GM12878 (cell line): ENCODE measurements around the gene KRT82. TPM values are rescaled to one million over a fixed set of nuclear protein-coding genes. Genes with fewer than 3 reads are reported as not detected.

Experiments used
- ATAC-seq: fragments of 200-7000 bp; cut with Tn5 transposase; 3 replicates; pipeline ENCODE4 v1.9.1; 2020; ENCODE audit warnings: mild to moderate bottlenecking, moderate library complexity
- BruUV-seq: library from RNA; stranded (reverse); fragments of 400-500 nt; replicated peaks from 2 replicates; lab custom pipeline; 2021; lab: Mats Ljungman, UMichigan
- CTCF ChIA-PET: fragments of 300-600 bp; sonication (Branson Sonifier 250); formaldehyde crosslinking; extraction: SDS; loops from one replicate; lab custom pipeline; 2021; ENCODE audit warnings: inconsistent platforms; lab: Yijun Ruan, JAX
- POLR2A ChIA-PET: fragments of 350-600 bp; formaldehyde crosslinking; extraction: SDS; loops from one replicate; lab custom pipeline; 2021; ENCODE audit warnings: inconsistent platforms; lab: Charles Lee
- RAD21 ChIA-PET: fragments of 300-600 bp; sonication (Branson Sonifier 250); formaldehyde crosslinking; loops from one replicate; lab custom pipeline; 2023; ENCODE audit warnings: antibody characterized with exemption; ENCODE audit not compliant: unreplicated experiment; lab: Charles Lee
- SMC1A ChIA-PET: fragments of 300-600 bp; sonication (Branson Sonifier 250); formaldehyde crosslinking; loops from one replicate; lab custom pipeline; 2023; ENCODE audit not compliant: unreplicated experiment, uncharacterized antibody; lab: Charles Lee
- DNase-seq: peaks from one replicate; pipeline ENCODE4 v3.0.0-alpha.2; 2011; ENCODE audit warnings: low read depth, low spot score
- FAIRE-seq: peaks from 3 replicates; lab custom pipeline; 2011; peaks lifted over from hg19 to GRCh38; lab: Jason Lieb, UNC
- H2AFZ ChIP-seq: 2 replicates; pipeline ENCODE4 v1.6.0; 2011; ENCODE audit warnings: low read depth, low read length, control low read depth; ENCODE audit not compliant: control insufficient read depth
- H3K27ac ChIP-seq: 2 replicates; pipeline ENCODE4 v1.5.1; 2011; ENCODE audit warnings: control low read depth; ENCODE audit not compliant: control insufficient read depth, insufficient read depth
- H3K27me3 ChIP-seq, 2 experiments: replicated peaks in 1 of 2; 2 replicates each; pipeline versions ENCODE4 v1.6.0 to v1.6.1; 2011; ENCODE audit warnings: low read length in 1 of 2; ENCODE audit not compliant: control insufficient read depth in 2 of 2, insufficient read depth in 2 of 2
- H3K36me3 ChIP-seq, 2 experiments: 2 replicates each; pipeline ENCODE4 v1.5.1; 2011; ENCODE audit warnings: low read length in 1 of 2; ENCODE audit not compliant: control insufficient read depth in 2 of 2, insufficient read depth in 2 of 2
- H3K4me1 ChIP-seq: 2 replicates; pipeline ENCODE4 v1.6.1; 2011; ENCODE audit warnings: mild to moderate bottlenecking, low read length, moderate library complexity, mixed read lengths; ENCODE audit not compliant: control insufficient read depth, insufficient read depth
- H3K4me2 ChIP-seq: 2 replicates; pipeline ENCODE4 v1.6.0; 2011; ENCODE audit warnings: control low read depth; ENCODE audit not compliant: control insufficient read depth, insufficient read depth
- H3K4me3 ChIP-seq: fragments of 200-600 bp; sonication (generic); 2 replicates; pipeline ENCODE4 v1.5.1; 2016
- H3K79me2 ChIP-seq: 2 replicates; pipeline ENCODE4 v1.6.0; 2011; ENCODE audit warnings: low read length; ENCODE audit not compliant: control insufficient read depth, insufficient read depth
- H3K9ac ChIP-seq: 2 replicates; pipeline ENCODE4 v1.8.0; 2011; ENCODE audit warnings: low read length, control low read depth, mixed read lengths; ENCODE audit not compliant: control insufficient read depth, insufficient read depth
- H3K9me3 ChIP-seq: replicated peaks from 3 replicates; pipeline ENCODE4 v1.5.1; 2011; ENCODE audit warnings: mild to moderate bottlenecking, low read length; ENCODE audit not compliant: control insufficient read depth, insufficient read depth
- H4K20me1 ChIP-seq: 2 replicates; pipeline ENCODE4 v1.6.0; 2011; ENCODE audit not compliant: control insufficient read depth, insufficient read depth
- CBFB ChIP-seq: IDR thresholded peaks from 2 replicates; pipeline ENCODE4 v1.6.1; 2016; ENCODE audit warnings: antibody characterized with exemption, low read depth
- CREB1 ChIP-seq: IDR thresholded peaks from 2 replicates; pipeline ENCODE4 v1.6.1; 2012; ENCODE audit warnings: low read depth, mild to moderate bottlenecking, inconsistent platforms
- EGR1 ChIP-seq, 2 experiments: IDR thresholded peaks; 1 replicate in 1 of 2; 2 replicates in 1 of 2; pipeline ENCODE4 v1.6.1; 2011 to 2012; ENCODE audit warnings: low read depth in 2 of 2, low read length in 2 of 2, borderline replicate concordance in 1 of 2, mild to moderate bottlenecking in 1 of 2, moderate library complexity in 1 of 2
- HDAC6 ChIP-seq: fragments of 200-600 bp; sonication (generic); IDR thresholded peaks from one replicate; pipeline ENCODE4 v1.8.0; 2017; ENCODE audit warnings: antibody characterized with exemption; ENCODE audit not compliant: unreplicated experiment
- MTA3 ChIP-seq: IDR thresholded peaks from 2 replicates; pipeline ENCODE4 v1.6.1; 2012; ENCODE audit warnings: low read length, inconsistent platforms, borderline replicate concordance
- NFYA ChIP-seq: IDR thresholded peaks from 2 replicates; pipeline ENCODE4 v1.6.1; 2011; ENCODE audit warnings: low read depth, mild to moderate bottlenecking, low read length, improper control_type of control experiment, borderline replicate concordance
- RBBP5 ChIP-seq: fragments of 200-600 bp; sonication (generic); conservative IDR thresholded peaks from 2 replicates; pipeline ENCODE4 v1.6.1; 2016
- SMAD5 ChIP-seq: IDR thresholded peaks from 2 replicates; pipeline ENCODE4 v1.6.1; 2016; ENCODE audit warnings: antibody characterized with exemption, low read depth
- SP1 ChIP-seq: IDR thresholded peaks from one replicate; pipeline ENCODE4 v1.6.1; 2011; ENCODE audit warnings: low read depth, low read length
- STAT3 ChIP-seq: IDR thresholded peaks from 2 replicates; pipeline ENCODE4 v1.6.1; 2011; ENCODE audit warnings: low read depth, low read length, improper control_type of control experiment
- ZNF207 ChIP-seq: fragments of 450-650 bp; IDR thresholded peaks from 2 replicates; pipeline ENCODE4 v1.6.1; 2014; ENCODE audit warnings: antibody characterized with exemption, mild to moderate bottlenecking, borderline replicate concordance
- WGBS: methylation state at CpG from one replicate; pipeline ENCODE4 v1.1.6; 2016; ENCODE audit warnings: low lambda C conversion rate; ENCODE audit not compliant: insufficient replicate concordance, insufficient coverage; ENCODE audit errors: missing lambda C conversion rate; 5-methylcytosine and 5-hydroxymethylcytosine counted together
- in situ Hi-C: fragments of 300-500 bp; cut with MboI; formaldehyde crosslinking; loops from 9 replicates; pipeline ENCODE4 v1.14.3; 2018; ENCODE audit warnings: mixed read lengths
- intact Hi-C: fragments of 100-400 bp; cut with micrococcal nuclease; formaldehyde crosslinking; loops from one replicate; pipeline ENCODE4 v1.14.2; 2022; ENCODE audit not compliant: unreplicated experiment
- polyA plus RNA-seq, 11 experiments: library from polyadenylated mRNA; depleted of rRNA in 4 of 11; unstranded in 6 of 11; stranded (reverse) in 5 of 11; fragments of >200 nt; fragmentation: Nextera tagmentation in 4 of 11; fragmentation: Illumina TruSeq in 1 of 11; extraction: Ambion mirVana in 4 of 11; extraction: Trizol in 1 of 11; gene quantifications; 1 replicate in 1 of 11; 2 replicates in 10 of 11; pipeline versions ENCODE4 v1.2.1 to v1.2.3, GENCODE V29; 2011 to 2016; ENCODE audit warnings: inconsistent platforms in 2 of 11, missing spikeins in 2 of 11, low read depth in 1 of 11
- total RNA-seq, 4 experiments: library from RNA; depleted of rRNA in 3 of 4; stranded (reverse); fragments of >200 nt in 3 of 4; fragmentation: Illumina TruSeq in 1 of 4; extraction: Trizol in 1 of 4; gene quantifications; 2 replicates each; pipeline versions ENCODE4 v1.2.1 to v1.2.3, GENCODE V29; 2013 to 2021
- TF ChIP-seq, protein P1 (sequence below): IDR thresholded peaks from 2 replicates; pipeline ENCODE4 v1.6.1; 2011; ENCODE audit warnings: mild to moderate bottlenecking, low read depth, low read length, moderate library complexity; ENCODE audit not compliant: insufficient replicate concordance

The KRT82 gene
- total and polyA plus RNA-seq, 10 of the 15 experiments (the other 5 are each of a cell fraction or from before 2014, with no cell fraction given), result not detected

DNA sequence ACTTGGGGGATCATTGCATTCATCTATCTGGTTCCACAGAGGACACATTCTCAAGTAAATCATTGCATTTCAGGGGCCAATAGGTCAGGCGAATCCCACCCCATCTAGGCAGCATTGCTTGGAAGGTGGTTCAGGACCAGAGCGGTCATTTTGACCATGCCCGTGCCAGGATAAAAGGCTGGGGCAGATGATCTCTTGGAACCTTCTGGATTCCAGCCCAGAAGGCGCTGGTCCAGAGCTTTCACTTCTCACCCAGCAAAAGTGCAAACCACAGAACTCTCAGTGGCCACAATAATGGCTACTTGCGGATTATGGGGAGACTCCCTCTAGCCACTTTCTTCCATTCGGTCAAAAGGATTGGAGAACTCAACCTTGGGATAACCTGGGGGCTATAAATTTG, 38.3 kb downstream of the KRT82 start (continued):
- TF ChIP-seq, protein P1, sequence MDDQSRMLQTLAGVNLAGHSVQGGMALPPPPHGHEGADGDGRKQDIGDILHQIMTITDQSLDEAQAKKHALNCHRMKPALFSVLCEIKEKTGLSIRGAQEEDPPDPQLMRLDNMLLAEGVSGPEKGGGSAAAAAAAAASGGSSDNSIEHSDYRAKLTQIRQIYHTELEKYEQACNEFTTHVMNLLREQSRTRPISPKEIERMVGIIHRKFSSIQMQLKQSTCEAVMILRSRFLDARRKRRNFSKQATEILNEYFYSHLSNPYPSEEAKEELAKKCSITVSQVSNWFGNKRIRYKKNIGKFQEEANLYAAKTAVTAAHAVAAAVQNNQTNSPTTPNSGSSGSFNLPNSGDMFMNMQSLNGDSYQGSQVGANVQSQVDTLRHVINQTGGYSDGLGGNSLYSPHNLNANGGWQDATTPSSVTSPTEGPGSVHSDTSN, result no peak
- TF ChIP-seq CREB1 (no peak), NFYA (no peak), SP1 (no peak), EGR1 (IDR thresholded peaks at IDR 0.05; ENCODE audit: borderline replicate concordance in 1 of 2, low read depth in 2 of 2, low read length in 2 of 2) (no peak)

DNA sequence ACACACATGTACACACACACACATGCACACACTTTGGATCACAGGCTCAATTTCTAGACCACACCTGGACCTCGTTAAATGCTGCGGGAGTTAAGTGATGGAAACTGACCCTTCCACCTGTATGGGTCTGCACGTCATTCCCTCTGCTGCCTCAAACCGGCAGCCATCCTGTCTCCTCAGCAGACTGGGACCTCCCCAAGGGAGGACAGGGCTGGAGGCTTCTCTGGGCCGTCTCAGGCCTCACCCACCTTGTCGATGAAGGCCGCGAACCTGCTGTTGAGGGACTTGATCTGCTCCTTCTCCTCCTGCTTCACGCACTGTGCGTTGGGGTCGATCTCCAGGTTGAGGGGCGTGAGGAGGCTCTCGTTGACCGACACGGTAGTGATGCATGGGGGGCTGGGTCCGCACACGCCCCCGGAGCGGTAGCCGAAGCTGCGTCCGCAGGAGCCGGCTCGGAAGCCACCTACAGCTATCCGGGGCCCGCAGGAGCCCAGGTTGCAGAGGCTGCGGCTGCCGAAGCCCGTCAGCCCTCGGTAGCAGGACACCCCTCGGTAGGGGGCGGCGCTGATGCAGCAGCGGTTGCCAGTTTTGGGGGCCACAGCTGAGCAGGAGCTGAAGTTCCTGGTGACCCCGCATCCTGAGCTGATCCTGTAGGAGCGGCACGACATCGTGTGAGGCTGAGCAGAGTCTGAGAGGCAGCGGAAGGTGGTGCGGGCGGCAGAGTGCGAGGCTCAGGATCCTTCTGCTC, 39.2 kb downstream of the KRT82 start, which contains the start of gene KRT85:
TSS of gene KRT85 (minus strand) at position 744 of the 748 bp plus-strand sequence. CDS start at position 668, 76 bp downstream.
- H3K9me3 ChIP-seq, result no peaks in the 10 kb centered on the region
- no peak within 1 kb of the TSS for H2AFZ ChIP-seq
- ChIA-PET SMC1A (no interaction called here), POLR2A (no interaction called here), CTCF (no interaction called here), RAD21 (no interaction called here)
- 75% methylated on average over 35 of the region's 42 CpGs for WGBS
- no peak for FAIRE-seq
- intact Hi-C loops (no loop called here), in situ Hi-C loops (no loop called here)
- no peaks in the 10 kb centered on the region; the same call in 1 of the 2 replicates for H4K20me1 ChIP-seq
- H3K4me3 ChIP-seq, result no peak within 1 kb of the TSS
- no peaks in the 10 kb centered on the region for H3K79me2 ChIP-seq
- TF ChIP-seq ZNF207 (no peak), RBBP5 (no peak), HDAC6 (no peak), SMAD5 (no peak), CBFB (no peak), STAT3 (no peak), MTA3 (no peak)
- H3K9ac ChIP-seq, result no peak within 1 kb of the TSS
- peaks cover 2 to 4% of the 10 kb centered on the region in 2 experiments; a peak in 3 of 4 replicates for H3K27me3 ChIP-seq
- DNase-seq, result no peak
- no peaks in the 10 kb centered on the region for H3K36me3 ChIP-seq
- ATAC-seq, result no peak
- H3K4me2 ChIP-seq, result no peak within 1 kb of the TSS
- no peaks in the 10 kb centered on the region for H3K4me1 ChIP-seq
- no TSS peak for BruUV-seq
- no peak within 1 kb of the TSS for H3K27ac ChIP-seq
